OCI-LY3 (cell line): ENCODE results near the gene SERPINA10.
A peak's percentile ranks its signal among the peaks of the same experiment; 100 is the strongest.
"Not testable (repeated sequence)": the region's sequence is repeated elsewhere in the genome, so short reads cannot be mapped to it uniquely, and the experiment has no call there.

ENCODE experiments used
- H2AFZ ChIP-seq: fragments of 200-600, 300-600 bp; shearing (Covaris generic); 2 replicates; pipeline ENCODE4 v1.6.0; 2014; ENCODE audit warnings: antibody characterized with exemption, low read depth, low read length
- H3K27ac ChIP-seq: fragments of 200-600, 300-600 bp; sonication (generic); 2 replicates; pipeline ENCODE4 v1.5.1; 2014; ENCODE audit warnings: mild to moderate bottlenecking, low read length, moderate library complexity, mixed read lengths
- H3K27me3 ChIP-seq: fragments of 200-600, 300-600 bp; sonication (generic); 2 replicates; pipeline ENCODE4 v1.6.1; 2014; ENCODE audit warnings: low read depth, low read length, mixed read lengths
- H3K36me3 ChIP-seq: fragments of 200-600, 300-600 bp; sonication (generic); replicated peaks from 2 replicates; pipeline ENCODE3; 2014; ENCODE audit warnings: low read depth, low read length, mixed read lengths
- H3K4me1 ChIP-seq: fragments of 300-600, 200-600 bp; sonication (generic); 2 replicates; pipeline ENCODE4 v1.6.1; 2014; ENCODE audit warnings: low read length, mixed read lengths
- H3K4me2 ChIP-seq: fragments of 200-600, 300-600 bp; sonication (generic); 2 replicates; pipeline ENCODE4 v1.6.1; 2014; ENCODE audit warnings: low read length, mixed read lengths
- H3K4me3 ChIP-seq: fragments of 300-600, 200-600 bp; sonication (generic); 2 replicates; pipeline ENCODE4 v1.5.1; 2014; ENCODE audit warnings: antibody characterized with exemption, mild to moderate bottlenecking, low read length, moderate library complexity
- H3K79me2 ChIP-seq: fragments of 300-600, 200-600 bp; shearing (Covaris generic); 2 replicates; pipeline ENCODE4 v1.6.1; 2014; ENCODE audit warnings: mild to moderate bottlenecking, low read length, mixed read lengths
- H3K9ac ChIP-seq: fragments of 300-600, 200-600 bp; shearing (Covaris generic); 2 replicates; pipeline ENCODE4 v1.6.0; 2014; ENCODE audit warnings: mild to moderate bottlenecking, low read length, moderate library complexity
- H3K9me3 ChIP-seq: fragments of 200-600, 300-600 bp; shearing (Covaris generic); 2 replicates; pipeline ENCODE4 v1.6.1; 2014; ENCODE audit warnings: low read length, mixed read lengths; ENCODE audit not compliant: insufficient read depth
- H4K20me1 ChIP-seq: fragments of 200-600, 300-600 bp; sonication (generic); 2 replicates; pipeline ENCODE4 v1.6.1; 2016; ENCODE audit warnings: low read length, mixed read lengths; ENCODE audit not compliant: insufficient read depth
- EZH2phosphoT487 ChIP-seq: fragments of 200-600 bp; shearing (Covaris generic); IDR thresholded peaks from 2 replicates; pipeline ENCODE4 v1.6.1; 2018; ENCODE audit warnings: antibody characterized with exemption, mixed run types, low read depth
- TF ChIP-seq, protein P1 (sequence below): fragments of 200-600, 300-600 bp; sonication (generic); IDR thresholded peaks from 2 replicates; pipeline ENCODE4 v1.5.1; 2014; ENCODE audit warnings: antibody characterized with exemption, low read length, low read depth

Gene SERPINA10

DNA sequence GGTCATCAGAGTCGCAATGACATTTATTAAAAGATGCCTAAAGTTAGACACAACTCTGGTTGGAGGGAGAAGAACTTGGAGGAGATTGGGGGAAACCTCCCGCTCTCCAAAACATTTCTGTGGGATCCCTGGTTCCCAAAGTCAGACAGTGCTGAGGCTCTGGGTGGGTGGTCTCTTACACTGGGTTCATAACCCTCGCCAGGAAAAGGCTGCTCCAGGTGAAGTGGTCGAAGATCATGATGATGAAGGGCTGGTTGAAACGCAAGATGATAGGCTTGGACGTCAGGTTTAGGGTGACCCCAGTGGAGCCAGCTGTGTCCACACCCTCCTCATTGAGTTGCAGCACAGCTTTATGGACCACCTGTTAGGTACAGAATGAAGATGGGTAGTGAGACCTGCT is 11.2 kb upstream of the SERPINA10 start:
- no peaks in the 10 kb centered on the region for H4K20me1 ChIP-seq
- H3K9ac ChIP-seq = no peak overlapping the region
- no peak overlapping the region for H2AFZ ChIP-seq
- no peak overlapping the region for H3K4me2 ChIP-seq
- peaks cover 4% of the 10 kb centered on the region; the same call in 1 of the 2 replicates for H3K9me3 ChIP-seq
- no peaks in the 10 kb centered on the region for H3K79me2 ChIP-seq
- TF ChIP-seq EZH2phosphoT487 = no peak
- TF ChIP-seq, protein P1, sequence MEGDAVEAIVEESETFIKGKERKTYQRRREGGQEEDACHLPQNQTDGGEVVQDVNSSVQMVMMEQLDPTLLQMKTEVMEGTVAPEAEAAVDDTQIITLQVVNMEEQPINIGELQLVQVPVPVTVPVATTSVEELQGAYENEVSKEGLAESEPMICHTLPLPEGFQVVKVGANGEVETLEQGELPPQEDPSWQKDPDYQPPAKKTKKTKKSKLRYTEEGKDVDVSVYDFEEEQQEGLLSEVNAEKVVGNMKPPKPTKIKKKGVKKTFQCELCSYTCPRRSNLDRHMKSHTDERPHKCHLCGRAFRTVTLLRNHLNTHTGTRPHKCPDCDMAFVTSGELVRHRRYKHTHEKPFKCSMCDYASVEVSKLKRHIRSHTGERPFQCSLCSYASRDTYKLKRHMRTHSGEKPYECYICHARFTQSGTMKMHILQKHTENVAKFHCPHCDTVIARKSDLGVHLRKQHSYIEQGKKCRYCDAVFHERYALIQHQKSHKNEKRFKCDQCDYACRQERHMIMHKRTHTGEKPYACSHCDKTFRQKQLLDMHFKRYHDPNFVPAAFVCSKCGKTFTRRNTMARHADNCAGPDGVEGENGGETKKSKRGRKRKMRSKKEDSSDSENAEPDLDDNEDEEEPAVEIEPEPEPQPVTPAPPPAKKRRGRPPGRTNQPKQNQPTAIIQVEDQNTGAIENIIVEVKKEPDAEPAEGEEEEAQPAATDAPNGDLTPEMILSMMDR = no peak
- H3K36me3 ChIP-seq = no peaks in the 10 kb centered on the region
- peaks cover 22% of the 10 kb centered on the region for H3K4me1 ChIP-seq
- no peaks in the 10 kb centered on the region for H3K27me3 ChIP-seq
- H3K27ac ChIP-seq = no peak overlapping the region
- no peak overlapping the region for H3K4me3 ChIP-seq

DNA sequence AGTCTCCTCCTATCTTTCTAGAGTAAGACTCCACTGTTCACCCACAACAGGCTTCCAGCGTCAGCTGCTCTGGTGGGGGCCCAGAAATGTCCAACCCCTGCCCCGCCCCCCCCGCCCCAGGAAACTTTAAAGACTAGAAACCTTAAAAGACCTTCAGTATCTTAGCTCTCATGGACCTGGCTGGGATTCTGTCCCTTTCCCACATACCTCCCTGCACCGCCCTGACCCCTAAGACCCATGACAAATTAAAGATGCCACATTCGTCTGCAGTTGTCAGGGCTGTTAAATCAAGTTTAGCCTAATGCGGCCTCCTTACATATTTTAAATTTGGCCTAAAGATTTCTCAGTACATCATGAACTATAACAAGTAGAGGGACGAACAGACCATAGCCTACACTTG is 10.0 kb upstream of the SERPINA10 start:
- H3K79me2 ChIP-seq = no peaks in the 10 kb centered on the region
- H4K20me1 ChIP-seq = no peaks in the 10 kb centered on the region
- no peak overlapping the region for H3K9ac ChIP-seq
- peaks cover 4% of the 10 kb centered on the region; the same call in 1 of the 2 replicates for H3K9me3 ChIP-seq
- H3K4me1 ChIP-seq = peaks cover 22% of the 10 kb centered on the region
- no peaks in the 10 kb centered on the region for H3K36me3 ChIP-seq
- peak overlapping the region; percentile 46; the same call in 1 of the 2 replicates for H2AFZ ChIP-seq
- no peak overlapping the region for H3K27ac ChIP-seq
- no peak overlapping the region for H3K4me3 ChIP-seq
- no peaks in the 10 kb centered on the region for H3K27me3 ChIP-seq
- no peak overlapping the region; the same call in 1 of the 2 replicates for H3K4me2 ChIP-seq
- TF ChIP-seq, protein P1 = no peak

DNA sequence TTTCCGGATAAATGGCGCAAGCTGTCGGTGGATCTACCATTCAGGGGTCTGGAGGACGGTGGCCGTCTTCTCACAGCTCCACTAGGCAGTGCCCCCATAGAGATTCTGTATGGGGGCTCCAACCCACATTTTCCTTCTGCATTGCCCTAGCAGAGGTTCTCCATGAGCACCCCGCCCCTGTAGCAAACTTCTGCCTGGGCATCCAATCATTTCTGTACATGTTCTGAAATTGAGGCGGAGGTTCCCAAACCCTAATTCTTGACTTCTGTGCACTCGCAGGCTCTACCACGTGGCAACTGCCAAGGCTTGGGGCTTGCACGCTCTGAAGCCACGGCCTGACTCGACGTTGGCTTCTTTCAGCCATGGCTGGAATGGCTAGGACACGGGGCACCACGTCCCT is 5.1 kb upstream of the SERPINA10 start:
- Histone ChIP-seq H3K36me3 (peaks cover 7% of the 10 kb centered on the region), H4K20me1 (no peaks in the 10 kb centered on the region), H3K27me3 (no peaks in the 10 kb centered on the region), H3K9ac (no peak overlapping the region), H3K27ac (no peak overlapping the region), H3K4me1 (peaks cover 6% of the 10 kb centered on the region), H3K79me2 (no peaks in the 10 kb centered on the region), H3K9me3 (peaks cover 13% of the 10 kb centered on the region; the same call in 1 of the 2 replicates), H2AFZ (no peak overlapping the region), H3K4me2 (no peak overlapping the region), H3K4me3 (no peak overlapping the region)
- no peak for TF ChIP-seq EZH2phosphoT487
- TF ChIP-seq, protein P1 = no peak

DNA sequence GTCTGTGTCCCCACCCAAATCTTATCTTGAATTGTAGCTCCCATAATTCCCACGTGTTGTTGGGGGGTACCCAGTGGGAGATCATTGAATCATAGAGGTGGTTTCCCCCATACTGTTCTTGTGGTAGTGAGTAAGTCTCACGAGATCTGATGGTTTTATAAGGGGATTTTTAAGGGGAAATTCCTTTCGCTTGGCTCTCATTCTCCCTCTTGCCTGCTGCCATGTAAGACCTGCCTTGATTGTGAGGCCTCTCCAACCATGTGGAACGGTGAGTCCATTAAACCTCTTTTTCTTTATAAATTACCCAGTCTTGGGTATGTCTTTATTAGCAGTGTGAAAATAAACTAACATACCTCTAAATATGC is 3.1 kb upstream of the SERPINA10 start:
- H3K4me2 ChIP-seq, H3K79me2 ChIP-seq, H3K27me3 ChIP-seq, H3K9ac ChIP-seq, H3K4me1 ChIP-seq, H3K4me3 ChIP-seq, H3K36me3 ChIP-seq, H2AFZ ChIP-seq, H3K9me3 ChIP-seq, H3K27ac ChIP-seq, H4K20me1 ChIP-seq: not testable (repeated sequence)
